GM18526 (cell line): ENCODE data around the gene CNPY2.

Experiments
- POLR2A ChIP-seq: IDR thresholded peaks from 3 replicates; pipeline ENCODE4 v1.6.1; 2011; ENCODE audit not compliant: insufficient read length; ENCODE audit errors: extremely low read depth

CNPY2 gene

DNA sequence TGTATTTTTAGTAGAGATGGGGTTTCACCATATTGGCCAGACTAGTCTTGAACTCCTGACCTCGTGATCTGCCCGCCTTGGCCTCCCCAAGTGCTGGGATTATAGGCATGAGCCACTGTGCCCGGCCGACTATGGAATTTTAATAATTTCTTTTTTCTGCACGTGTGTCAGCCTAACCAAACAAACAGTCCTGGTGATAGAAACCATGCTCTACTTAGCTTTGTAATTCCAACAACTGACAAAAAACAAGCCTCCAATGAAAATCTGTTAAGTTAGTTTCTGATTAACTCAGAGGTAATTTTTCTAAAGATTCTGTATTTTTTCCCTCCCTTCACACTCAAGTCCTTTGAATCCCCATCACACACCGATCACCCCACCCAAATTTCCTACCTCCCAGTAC, 33.8 kb downstream of the CNPY2 start:
- no peak for TF ChIP-seq POLR2A

DNA sequence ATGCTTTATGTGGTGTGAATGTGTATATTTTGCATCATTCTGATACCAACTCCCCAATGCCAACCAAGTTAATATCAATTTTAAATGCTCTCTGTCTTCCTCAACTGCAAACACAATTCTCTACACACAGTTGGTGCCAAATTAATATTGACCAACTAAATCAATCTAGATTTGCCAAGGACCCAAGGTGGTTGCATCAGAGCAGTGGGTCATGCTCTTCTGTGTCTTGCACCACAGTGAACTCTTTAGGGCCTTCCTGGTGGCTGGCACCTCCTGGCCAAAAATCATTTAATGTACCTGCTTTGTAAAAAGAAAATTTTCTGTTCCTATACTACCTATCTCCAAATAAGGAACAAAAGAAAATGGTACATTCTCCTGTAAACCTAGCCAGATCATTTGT, 34.9 kb downstream of the CNPY2 start:
- TF ChIP-seq POLR2A, result no peak

DNA sequence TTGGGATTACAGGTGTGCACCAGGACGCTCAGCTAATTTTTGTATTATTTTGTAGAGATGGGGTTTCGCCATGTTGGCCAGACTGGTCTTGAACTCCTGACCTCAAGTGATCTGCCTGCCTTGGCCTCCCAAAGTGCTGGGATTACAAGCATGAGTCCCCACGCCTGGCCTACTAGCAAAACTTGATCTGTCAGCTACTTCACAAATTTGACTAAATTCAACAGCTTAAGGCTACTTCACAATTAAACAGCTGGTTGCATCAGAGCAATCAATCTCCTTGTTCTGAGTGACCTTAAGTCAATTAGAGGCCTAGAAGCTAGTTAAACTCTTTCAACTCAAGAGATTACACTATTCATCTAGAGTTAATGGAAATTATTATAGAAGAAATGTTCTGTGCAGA, 36.9 kb downstream of the CNPY2 start:
- no peak for TF ChIP-seq POLR2A

DNA sequence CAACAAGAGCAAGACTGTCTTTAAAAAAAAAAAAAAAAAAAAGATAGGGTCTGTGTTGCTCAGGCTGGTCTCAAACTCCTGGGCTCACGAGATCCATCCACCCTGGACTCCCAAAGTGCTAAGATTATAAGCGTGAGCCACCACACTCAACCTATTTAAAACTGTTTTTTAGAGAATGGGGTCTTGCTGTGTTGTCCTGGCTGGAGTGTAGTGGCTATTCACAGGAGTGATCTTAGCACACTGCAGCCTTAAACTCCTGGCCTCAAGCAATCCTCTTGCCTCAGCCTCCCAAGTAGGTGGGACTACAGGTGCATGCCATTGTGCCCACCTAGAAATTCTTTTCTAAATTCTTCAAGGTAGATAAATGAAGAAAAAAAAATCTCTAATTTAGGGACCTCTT, 41.5 kb downstream of the CNPY2 start:
- TF ChIP-seq POLR2A, result no peak

DNA sequence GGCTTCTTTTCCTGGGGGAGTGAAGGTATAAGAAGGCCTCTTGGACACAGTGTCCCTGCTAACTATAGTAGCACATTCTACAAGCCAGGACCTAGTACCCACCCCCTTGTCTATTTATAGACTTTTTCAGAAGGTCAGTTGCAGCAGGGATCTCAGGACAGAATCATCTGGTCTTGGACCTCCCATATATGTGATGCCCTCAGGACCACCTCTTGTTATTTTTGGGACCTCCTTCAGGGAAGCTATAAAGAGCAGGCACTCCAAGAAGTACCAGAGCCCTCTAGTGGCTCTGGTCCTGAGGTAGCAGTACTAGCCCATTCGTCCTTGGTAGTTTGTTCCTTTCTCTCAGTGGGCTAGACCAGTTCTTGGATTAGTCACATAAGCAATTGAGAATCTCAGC, 44.8 kb downstream of the CNPY2 start:
- TF ChIP-seq POLR2A, result no peak

DNA sequence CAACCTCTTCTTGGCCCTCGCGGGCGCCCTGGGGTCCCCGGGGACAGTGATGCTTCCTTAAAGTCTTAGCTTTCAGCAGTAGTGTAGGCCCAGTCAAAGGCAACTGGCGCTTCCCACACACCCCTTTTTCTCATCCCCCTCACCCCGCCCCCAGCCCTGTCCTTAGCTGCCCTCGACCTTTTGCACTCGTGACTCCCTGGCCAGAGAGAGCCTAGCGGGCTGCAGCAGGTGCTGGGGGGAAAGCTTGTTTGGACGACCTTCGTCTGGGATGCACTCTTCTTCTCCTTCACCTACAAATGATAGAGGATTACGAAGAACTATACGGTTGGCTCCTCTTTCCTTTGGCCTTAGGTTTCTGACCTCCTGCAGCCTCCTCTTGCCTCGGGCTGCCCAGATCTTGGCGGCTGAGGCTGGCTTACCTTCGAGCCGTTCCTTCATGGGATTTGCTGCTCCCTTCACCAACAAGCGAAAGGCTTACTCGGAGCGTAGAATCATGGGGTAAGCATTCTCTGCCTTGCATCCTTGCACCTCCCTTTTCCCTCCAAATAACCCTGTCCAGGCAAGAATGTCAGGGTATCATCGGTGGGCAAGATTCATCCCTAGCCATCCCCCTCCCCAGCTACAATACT, 48.2 kb downstream of the CNPY2 start:
- TF ChIP-seq POLR2A, result no peak

DNA sequence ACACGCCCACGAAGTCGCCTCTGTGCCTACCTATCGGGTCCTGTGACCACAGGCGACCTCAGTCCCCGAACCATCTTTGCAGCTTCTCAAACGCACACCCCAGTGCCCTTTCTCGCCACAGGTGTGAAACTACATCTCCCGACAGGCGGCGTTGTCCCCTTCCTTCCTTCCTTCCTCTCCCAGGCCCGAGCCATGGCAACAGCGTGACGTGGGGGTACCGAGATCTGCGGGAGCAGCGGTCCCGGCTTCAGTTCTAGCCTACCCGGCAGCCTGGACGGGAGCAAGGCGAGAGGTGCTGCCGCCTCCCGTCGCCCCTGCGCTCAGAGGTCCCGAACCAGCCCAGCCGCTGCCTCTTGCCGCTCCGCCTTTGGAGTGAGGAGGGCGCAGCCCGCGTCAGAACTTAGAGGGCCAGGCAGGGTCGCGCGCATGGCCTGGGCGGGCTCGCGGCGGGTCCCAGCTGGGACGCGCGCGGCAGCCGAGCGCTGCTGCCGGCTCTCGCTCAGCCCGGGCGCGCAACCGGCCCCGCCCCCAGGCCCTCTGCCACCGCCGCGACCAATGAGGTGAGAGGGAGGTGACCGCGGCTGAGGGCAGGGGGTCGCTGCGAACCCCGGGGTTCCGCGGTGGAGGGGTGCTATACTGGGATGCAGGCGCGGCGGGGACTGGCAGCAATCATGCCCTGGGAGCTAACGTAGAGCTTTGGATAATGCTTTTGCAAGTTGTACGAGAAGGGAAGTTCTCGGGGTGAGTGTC, 48.9 kb downstream of the CNPY2 start, which contains the start of gene COQ10A:
COQ10A (plus strand) TSS at position 250 of the 750 bp plus-strand sequence; CDS start at position 427, 177 bp downstream.
- TF ChIP-seq POLR2A, result peak; percentile 87

DNA sequence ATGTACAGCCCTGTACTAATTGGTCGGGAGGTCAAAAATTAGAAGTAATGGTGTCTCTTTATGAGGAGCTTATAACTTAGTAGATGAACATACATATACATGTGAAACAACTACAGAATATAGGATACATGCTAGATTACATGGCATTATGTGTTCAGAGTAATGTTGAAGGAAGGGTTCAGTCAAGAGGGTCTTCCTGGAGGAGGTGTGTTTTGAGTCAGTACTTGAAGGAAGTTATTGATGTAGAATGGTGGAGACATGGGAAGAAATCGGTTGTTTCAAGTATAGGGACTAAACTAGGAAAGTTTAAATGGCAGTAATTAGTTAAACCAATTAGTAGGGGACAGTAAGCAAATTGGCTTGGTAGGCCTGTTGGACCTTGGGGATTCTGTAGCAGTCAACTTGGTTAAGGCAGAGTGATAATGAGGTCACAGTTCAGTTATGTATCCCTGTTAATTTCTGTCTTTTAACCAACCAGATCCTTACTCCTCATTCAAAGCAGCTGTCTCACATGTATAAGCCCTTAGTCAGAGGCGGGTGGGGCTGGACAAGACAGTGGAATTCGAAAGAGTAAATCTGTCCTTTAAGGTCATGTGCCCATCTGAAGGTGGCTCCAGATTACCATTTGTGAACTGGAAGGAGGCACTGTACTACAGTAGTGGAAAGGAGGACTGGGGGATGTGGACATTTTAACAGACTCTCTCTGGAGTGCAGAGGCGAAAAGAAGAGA, 54.1 kb downstream of the CNPY2 start:
- TF ChIP-seq POLR2A, result no peak

DNA sequence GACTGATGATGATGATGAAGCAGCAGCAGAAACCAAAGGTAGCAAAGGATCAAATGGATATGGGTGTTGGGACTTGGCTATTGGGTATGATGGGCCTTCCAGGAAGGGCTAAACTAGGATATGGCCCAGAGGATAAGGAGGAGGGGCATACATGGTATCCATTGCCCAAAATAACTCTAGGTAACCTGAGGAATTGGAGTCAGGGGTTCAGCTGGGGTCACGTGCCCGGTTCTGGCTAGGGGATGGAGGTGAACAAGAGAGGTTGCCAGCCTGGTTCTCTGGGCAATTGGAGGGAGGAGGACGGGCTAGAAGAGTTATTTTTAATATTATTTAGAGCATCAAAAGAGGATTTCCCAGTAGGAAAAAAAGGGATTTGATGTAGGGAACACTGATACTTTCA, 54.9 kb downstream of the CNPY2 start:
- TF ChIP-seq POLR2A, result no peak

DNA sequence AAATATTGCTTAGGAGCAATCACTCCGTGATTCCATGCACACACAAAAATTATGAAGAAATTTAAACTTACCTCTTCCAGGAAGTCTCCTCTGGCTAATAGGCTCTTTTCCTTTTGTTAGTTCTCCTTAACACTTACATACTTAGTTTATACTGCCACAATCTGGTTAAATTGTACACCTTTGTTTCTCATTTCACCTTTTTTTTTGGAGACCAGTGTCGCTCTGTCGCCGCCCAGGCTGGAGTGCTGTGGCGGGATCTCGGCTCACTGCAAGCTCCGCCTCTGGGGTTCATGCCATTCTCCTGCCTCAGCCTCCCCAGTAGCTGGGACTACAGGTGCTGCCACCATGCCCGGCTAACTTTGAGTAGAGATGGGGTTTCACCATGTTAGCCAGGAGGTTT, 55.4 kb downstream of the CNPY2 start:
- no peak for TF ChIP-seq POLR2A
